HepG2 (cell line): ENCODE measurements around the gene ZNF234. TPM values are rescaled to one million over a fixed set of nuclear protein-coding genes. Genes with fewer than 3 reads are reported as not detected.

Experiments used
- ATF2 ChIP-seq: sonication (generic); formaldehyde crosslinking; IDR thresholded peaks from 2 replicates; pipeline ENCODE4 v1.4.0; 2020; ENCODE audit warnings: missing genetic modification reagents
- BCL3 ChIP-seq: sonication (generic); formaldehyde crosslinking; IDR thresholded peaks from 2 replicates; pipeline ENCODE4 v1.5.1; 2020; ENCODE audit warnings: mild to moderate bottlenecking, missing genetic modification reagents, moderate library complexity
- KMT2A ChIP-seq: sonication (generic); formaldehyde crosslinking; IDR thresholded peaks from 2 replicates; pipeline ENCODE4 v1.4.0; 2020; ENCODE audit warnings: missing genetic modification reagents
- MAFG ChIP-seq: sonication (generic); formaldehyde crosslinking; IDR thresholded peaks from 2 replicates; pipeline ENCODE4 v1.5.1; 2020; ENCODE audit warnings: mild to moderate bottlenecking, missing genetic modification reagents
- PHF20 ChIP-seq: sonication (generic); formaldehyde crosslinking; IDR thresholded peaks from 2 replicates; pipeline ENCODE4 v1.5.0; 2020; ENCODE audit warnings: mild to moderate bottlenecking, missing genetic modification reagents
- RBM22 ChIP-seq: fragments of 200-400 bp; formaldehyde crosslinking; optimal IDR thresholded peaks from 2 replicates; pipeline ENCODE3; 2017; ENCODE audit warnings: mild to moderate bottlenecking, low read length, moderate library complexity
- REPIN1 ChIP-seq: sonication (generic); formaldehyde crosslinking; IDR thresholded peaks from 2 replicates; pipeline ENCODE4 v1.8.0; 2022; ENCODE audit warnings: missing genetic modification reagents, low read depth, mild to moderate bottlenecking, borderline replicate concordance
- SOX5 ChIP-seq: IDR thresholded peaks from 2 replicates; pipeline ENCODE4 v1.6.1; 2016; ENCODE audit warnings: borderline replicate concordance
- SP4 ChIP-seq: sonication (generic); formaldehyde crosslinking; IDR thresholded peaks from 2 replicates; pipeline ENCODE4 v1.8.1; 2023; ENCODE audit warnings: mild to moderate bottlenecking, missing genetic modification reagents
- TCF7 ChIP-seq: sonication (generic); IDR thresholded peaks from 2 replicates; pipeline ENCODE4 v1.6.1; 2016; ENCODE audit warnings: antibody characterized with exemption, low read depth
- TCF7L2 ChIP-seq: IDR thresholded peaks from 2 replicates; pipeline ENCODE4 v1.6.1; 2011; ENCODE audit warnings: mild to moderate bottlenecking, low read depth, low read length, moderate library complexity
- TEAD2 ChIP-seq: sonication (generic); formaldehyde crosslinking; IDR thresholded peaks from 2 replicates; pipeline ENCODE4 v1.9.0; 2021; ENCODE audit warnings: missing genetic modification reagents
- ZNF567 ChIP-seq: sonication (generic); formaldehyde crosslinking; IDR thresholded peaks from 2 replicates; pipeline ENCODE4 v1.8.1; 2023; ENCODE audit warnings: mild to moderate bottlenecking, missing genetic modification reagents, borderline replicate concordance
- ZNF605 ChIP-seq: sonication (generic); formaldehyde crosslinking; IDR thresholded peaks from 2 replicates; pipeline ENCODE4 v1.8.0; 2022; ENCODE audit warnings: mild to moderate bottlenecking, missing genetic modification reagents
- ZNF747 ChIP-seq: sonication (generic); formaldehyde crosslinking; IDR thresholded peaks from 2 replicates; pipeline ENCODE4 v1.8.1; 2023; ENCODE audit warnings: missing genetic modification reagents, mild to moderate bottlenecking, borderline replicate concordance
- ZNF879 ChIP-seq: sonication (generic); formaldehyde crosslinking; IDR thresholded peaks from 2 replicates; pipeline ENCODE4 v1.8.1; 2023; ENCODE audit warnings: missing genetic modification reagents
- ZSCAN22 ChIP-seq: sonication (generic); formaldehyde crosslinking; IDR thresholded peaks from 2 replicates; pipeline ENCODE4 v1.4.0; 2020; ENCODE audit warnings: mild to moderate bottlenecking, missing genetic modification reagents
- polyA plus RNA-seq, 8 experiments: library from polyadenylated mRNA; depleted of rRNA in 3 of 8; stranded (reverse) in 7 of 8; unstranded in 1 of 8; fragments of >200 nt; fragmentation: Illumina TruSeq in 4 of 8; extraction: Trizol in 4 of 8; gene quantifications; 2 replicates each; pipeline versions ENCODE4 v1.2.1 to v1.2.3, GENCODE V29; 2011 to 2016; ENCODE audit warnings: low read depth in 4 of 8, missing spikeins in 1 of 8, mixed read lengths in 1 of 8; ENCODE audit not compliant: insufficient read depth in 1 of 8
- total RNA-seq, 5 experiments: library from RNA; depleted of rRNA; stranded (reverse); fragments of >200 nt; fragmentation: Illumina TruSeq; extraction: Trizol; gene quantifications; 2 replicates each; pipeline ENCODE4 v1.2.3, GENCODE V29; 2016; ENCODE audit warnings: low read depth in 1 of 5
- TF ChIP-seq, protein P1 (sequence below): sonication (generic); formaldehyde crosslinking; IDR thresholded peaks from 2 replicates; pipeline ENCODE4 v1.4.0; 2020; ENCODE audit warnings: missing genetic modification reagents, mild to moderate bottlenecking, borderline replicate concordance
- TF ChIP-seq, protein P2 (sequence below): sonication (generic); formaldehyde crosslinking; IDR thresholded peaks from 2 replicates; pipeline ENCODE4 v1.5.0; 2020; ENCODE audit warnings: missing genetic modification reagents

Gene ZNF234
- total and polyA plus RNA-seq, 2 of the 13 experiments (the other 11 are each of a cell fraction or from before 2014, with no cell fraction given) = 3.5 to 11.2 TPM

GRCh38 chr19:44113138-44113783 lies 28.1 kb upstream of the ZNF234 start, which contains the start of gene ZNF225 (continued):
- TF ChIP-seq, protein P1, sequence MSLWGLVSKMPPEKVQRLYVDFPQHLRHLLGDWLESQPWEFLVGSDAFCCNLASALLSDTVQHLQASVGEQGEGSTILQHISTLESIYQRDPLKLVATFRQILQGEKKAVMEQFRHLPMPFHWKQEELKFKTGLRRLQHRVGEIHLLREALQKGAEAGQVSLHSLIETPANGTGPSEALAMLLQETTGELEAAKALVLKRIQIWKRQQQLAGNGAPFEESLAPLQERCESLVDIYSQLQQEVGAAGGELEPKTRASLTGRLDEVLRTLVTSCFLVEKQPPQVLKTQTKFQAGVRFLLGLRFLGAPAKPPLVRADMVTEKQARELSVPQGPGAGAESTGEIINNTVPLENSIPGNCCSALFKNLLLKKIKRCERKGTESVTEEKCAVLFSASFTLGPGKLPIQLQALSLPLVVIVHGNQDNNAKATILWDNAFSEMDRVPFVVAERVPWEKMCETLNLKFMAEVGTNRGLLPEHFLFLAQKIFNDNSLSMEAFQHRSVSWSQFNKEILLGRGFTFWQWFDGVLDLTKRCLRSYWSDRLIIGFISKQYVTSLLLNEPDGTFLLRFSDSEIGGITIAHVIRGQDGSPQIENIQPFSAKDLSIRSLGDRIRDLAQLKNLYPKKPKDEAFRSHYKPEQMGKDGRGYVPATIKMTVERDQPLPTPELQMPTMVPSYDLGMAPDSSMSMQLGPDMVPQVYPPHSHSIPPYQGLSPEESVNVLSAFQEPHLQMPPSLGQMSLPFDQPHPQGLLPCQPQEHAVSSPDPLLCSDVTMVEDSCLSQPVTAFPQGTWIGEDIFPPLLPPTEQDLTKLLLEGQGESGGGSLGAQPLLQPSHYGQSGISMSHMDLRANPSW = peak; percentile 92
- TF ChIP-seq TCF7L2 (no peak), TEAD2 (no peak), REPIN1 (CRISPR knock-in tag) (peak; percentile 75; the same call in 1 of the 2 replicates), ZNF605 (CRISPR knock-in tag) (peak; percentile 81), SP4 (CRISPR knock-in tag) (peak; percentile 65), PHF20 (CRISPR knock-in tag) (peak; percentile 79), ZSCAN22 (CRISPR knock-in tag) (no peak; the same call in 1 of the 2 replicates), KMT2A (peak; percentile 65), ZNF567 (CRISPR knock-in tag) (peak; percentile 92; the same call in 1 of the 2 replicates), ZNF747 (peak; percentile 52; the same call in 1 of the 2 replicates), ATF2 (CRISPR knock-in tag) (0 out of 2 replicates have a peak, but pooled peaks have one; percentile 46), BCL3 (CRISPR knock-in tag) (no peak), TCF7 (no peak), RBM22 (no peak), ZNF879 (CRISPR knock-in tag) (peak; percentile 23; the same call in 1 of the 2 replicates), MAFG (no peak), SOX5 (CRISPR knock-in tag) (peak; percentile 29; the same call in 1 of the 2 replicates)
- TF ChIP-seq, protein P2, sequence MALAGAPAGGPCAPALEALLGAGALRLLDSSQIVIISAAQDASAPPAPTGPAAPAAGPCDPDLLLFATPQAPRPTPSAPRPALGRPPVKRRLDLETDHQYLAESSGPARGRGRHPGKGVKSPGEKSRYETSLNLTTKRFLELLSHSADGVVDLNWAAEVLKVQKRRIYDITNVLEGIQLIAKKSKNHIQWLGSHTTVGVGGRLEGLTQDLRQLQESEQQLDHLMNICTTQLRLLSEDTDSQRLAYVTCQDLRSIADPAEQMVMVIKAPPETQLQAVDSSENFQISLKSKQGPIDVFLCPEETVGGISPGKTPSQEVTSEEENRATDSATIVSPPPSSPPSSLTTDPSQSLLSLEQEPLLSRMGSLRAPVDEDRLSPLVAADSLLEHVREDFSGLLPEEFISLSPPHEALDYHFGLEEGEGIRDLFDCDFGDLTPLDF = 0 out of 2 replicates have a peak, but pooled peaks have one; percentile 51
